GM12891 (cell line): Measurements from ENCODE around the gene MPV17.

Source experiments
- PAX5 ChIP-seq: IDR thresholded peaks from 2 replicates; pipeline ENCODE4 v1.6.1; 2011; ENCODE audit warnings: low read length, moderate library complexity, mild to moderate bottlenecking; ENCODE audit not compliant: insufficient read depth, severe bottlenecking
- POLR2A ChIP-seq: IDR thresholded peaks from 2 replicates; pipeline ENCODE4 v1.6.1; 2011; ENCODE audit warnings: low read depth, low read length, control low read depth
- POLR2AphosphoS5 ChIP-seq: IDR thresholded peaks from 2 replicates; pipeline ENCODE4 v1.6.1; 2011; ENCODE audit warnings: low read depth, low read length, control low read depth
- TAF1 ChIP-seq: IDR thresholded peaks from 2 replicates; pipeline ENCODE4 v1.6.1; 2011; ENCODE audit warnings: low read depth, low read length, control low read depth

DNA sequence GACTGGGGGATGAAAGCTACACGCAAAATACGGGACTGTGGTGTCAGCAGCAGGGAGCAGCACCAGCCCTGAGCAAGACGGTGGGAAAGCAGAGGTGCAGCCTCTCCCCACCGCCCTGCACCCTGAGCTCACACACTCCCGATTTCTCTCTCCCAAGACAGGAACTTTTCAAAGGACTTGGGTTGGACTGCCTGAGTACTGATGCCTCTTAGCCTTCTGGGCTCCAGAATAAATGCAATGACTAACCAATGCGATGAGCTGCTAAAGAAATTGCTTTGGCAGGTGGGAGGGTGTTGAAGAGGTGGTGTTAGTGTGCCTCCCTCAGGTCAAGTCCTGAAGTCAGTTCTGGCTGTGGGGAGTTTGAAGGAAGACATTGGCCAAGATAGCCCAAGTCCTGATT is 31.0 kb downstream of the MPV17 start:
- no peak for TF ChIP-seq TAF1
- TF ChIP-seq POLR2AphosphoS5, result no peak
- no peak for TF ChIP-seq POLR2A
- no peak for TF ChIP-seq PAX5
